Measurements from ENCODE around the gene SPPL2C. TPM values are rescaled to one million over a fixed set of nuclear protein-coding genes. Genes with fewer than 3 reads are reported as not detected.

SPPL2C gene
- total RNA-seq, 1 experiment from 2014 or later, result not detected

GRCh38 chr17:45871718-45872117 is 27.0 kb downstream of the SPPL2C start:
- no TSS peak for BruUV-seq (replicated peaks)
- Histone ChIP-seq H3K27ac (ENCODE audit: low read depth, low read length, poor library complexity, severe bottlenecking) (no peak overlapping the region), H3K36me3 (ENCODE audit: insufficient read depth, low read length, poor library complexity, severe bottlenecking) (no peaks in the 10 kb centered on the region), H3K4me1 (ENCODE audit: insufficient read depth, low read length, poor library complexity, severe bottlenecking) (peaks cover 23% of the 10 kb centered on the region), H3K9me3 (ENCODE audit: low read depth, low read length, poor library complexity, severe bottlenecking) (no peaks in the 10 kb centered on the region), H3K4me3 (ENCODE audit: low read depth, low read length, poor library complexity, severe bottlenecking) (no peak overlapping the region), H3K27me3 (replicated peaks; ENCODE audit: insufficient read depth, low read depth, low read length, poor library complexity) (no peaks in the 10 kb centered on the region)
- CTCF ChIA-PET, result no interaction called here
- POLR2A ChIA-PET (ENCODE audit: low non-redundant PET), result no interaction called here
- no peak for DNase-seq (ENCODE audit: low spot score)
- TF ChIP-seq CTCF (conservative IDR thresholded peaks at IDR 0.05; ENCODE audit: low read depth, low read length) (no peak), EZH2 (IDR thresholded peaks at IDR 0.05; ENCODE audit: borderline replicate concordance, low read depth, low read length, poor library complexity, severe bottlenecking) (no peak)
- intact Hi-C loops (cut with micrococcal nuclease; ENCODE audit: unreplicated experiment), result no loop called here

GRCh38 chr17:45873728-45874127 is 29.0 kb downstream of the SPPL2C start:
- BruUV-seq (replicated peaks), result no TSS peak
- ChIA-PET CTCF (interaction anchor here (0.5 to 1.0 kb wide), 2 partner anchors 178 to 234 kb away, joined by 3 read pairs; no protein-coding TSS in a partner anchor), POLR2A (ENCODE audit: low non-redundant PET) (interaction anchor here (0.5 kb wide), 1 partner anchor 214 kb away, joined by 5 read pairs; no protein-coding TSS in a partner anchor)
- H3K36me3 ChIP-seq (ENCODE audit: insufficient read depth, low read length, poor library complexity, severe bottlenecking), result no peaks in the 10 kb centered on the region
- H3K4me1 ChIP-seq (ENCODE audit: insufficient read depth, low read length, poor library complexity, severe bottlenecking), result peaks cover 23% of the 10 kb centered on the region
- TF ChIP-seq EZH2 (IDR thresholded peaks at IDR 0.05; ENCODE audit: borderline replicate concordance, low read depth, low read length, poor library complexity, severe bottlenecking), result no peak
- TF ChIP-seq CTCF (conservative IDR thresholded peaks at IDR 0.05; ENCODE audit: low read depth, low read length), result no peak
- no peaks in the 10 kb centered on the region for H3K9me3 ChIP-seq (ENCODE audit: low read depth, low read length, poor library complexity, severe bottlenecking)
- peak; percentile 71 for DNase-seq (ENCODE audit: low spot score)
- intact Hi-C loops (cut with micrococcal nuclease; ENCODE audit: unreplicated experiment), result no loop called here
- no peaks in the 10 kb centered on the region for H3K27me3 ChIP-seq (replicated peaks; ENCODE audit: insufficient read depth, low read depth, low read length, poor library complexity)
- peak overlapping the region; percentile 27 for H3K27ac ChIP-seq (ENCODE audit: low read depth, low read length, poor library complexity, severe bottlenecking)
- no peak overlapping the region for H3K4me3 ChIP-seq (ENCODE audit: low read depth, low read length, poor library complexity, severe bottlenecking)

DNA sequence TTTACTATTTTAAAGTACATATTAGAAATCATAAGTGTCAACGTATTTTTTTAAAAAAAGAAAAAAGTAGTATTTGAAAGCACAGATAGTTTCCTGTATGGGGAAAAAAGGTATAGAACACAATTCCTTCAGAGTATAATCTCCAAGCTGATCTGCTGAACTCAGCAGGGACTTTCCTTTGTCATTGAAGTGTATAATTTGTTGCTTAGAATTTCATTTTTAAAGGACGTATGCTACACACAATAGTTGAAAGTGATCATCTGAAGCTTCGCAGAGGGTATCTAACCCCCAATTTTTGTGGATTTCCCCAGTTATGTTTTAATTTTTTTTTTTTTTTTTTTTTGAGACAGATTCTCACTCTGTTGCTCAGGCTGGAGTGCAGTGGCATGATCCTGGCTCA is 29.5 kb downstream of the SPPL2C start:
- no peak overlapping the region for H3K4me3 ChIP-seq (ENCODE audit: low read depth, low read length, poor library complexity, severe bottlenecking)
- H3K4me1 ChIP-seq (ENCODE audit: insufficient read depth, low read length, poor library complexity, severe bottlenecking), result peaks cover 23% of the 10 kb centered on the region
- peak; percentile 24 for DNase-seq (ENCODE audit: low spot score)
- intact Hi-C loops (cut with micrococcal nuclease; ENCODE audit: unreplicated experiment), result no loop called here
- BruUV-seq (replicated peaks), result no TSS peak
- peak overlapping the region; percentile 27 for H3K27ac ChIP-seq (ENCODE audit: low read depth, low read length, poor library complexity, severe bottlenecking)
- ChIA-PET CTCF (interaction anchor here (1.0 kb wide), 1 partner anchor 234 kb away, joined by 3 read pairs; no protein-coding TSS in a partner anchor), POLR2A (ENCODE audit: low non-redundant PET) (interaction anchor here (0.5 kb wide), 1 partner anchor 213 kb away, joined by 5 read pairs; no protein-coding TSS in a partner anchor)
- H3K27me3 ChIP-seq (replicated peaks; ENCODE audit: insufficient read depth, low read depth, low read length, poor library complexity), result no peaks in the 10 kb centered on the region
- H3K9me3 ChIP-seq (ENCODE audit: low read depth, low read length, poor library complexity, severe bottlenecking), result no peaks in the 10 kb centered on the region
- TF ChIP-seq CTCF (conservative IDR thresholded peaks at IDR 0.05; ENCODE audit: low read depth, low read length), result no peak
- H3K36me3 ChIP-seq (ENCODE audit: insufficient read depth, low read length, poor library complexity, severe bottlenecking), result no peaks in the 10 kb centered on the region
